Measurements from ENCODE around the gene SPIRE2. TPM values are rescaled to one million over a fixed set of nuclear protein-coding genes. Genes with fewer than 3 reads are reported as not detected.
A peak's percentile ranks its signal among the peaks of the same experiment; 100 is the strongest.

Gene SPIRE2
- total RNA-seq, 4 donors from 2014 or later, result 3.4 to 9.6 (median 4.3) TPM

GRCh38 chr16:89898201-89898967 is 70.1 kb downstream of the SPIRE2 start:
- H3K36me3 ChIP-seq, result peaks cover 38 to 90% (median 62%) of the 10 kb centered on the region in 3 donors
- no peak for DNase-seq
- intact Hi-C loops (cut with DNase I), result no loop called here

GRCh38 chr16:89899879-89900481 is 71.7 kb downstream of the SPIRE2 start:
- Histone ChIP-seq H3K27ac (no peak overlapping the region), H3K27me3 (no peaks in the 10 kb centered on the region), H3K4me3 (no peak overlapping the region), H3K4me1 (peaks cover 0 to 11% (median 0%) of the 10 kb centered on the region in 3 donors), H3K9me3 (no peaks in the 10 kb centered on the region), H3K36me3 (peaks cover 39 to 90% (median 65%) of the 10 kb centered on the region in 3 donors)
- DNase-seq, result no peak
- intact Hi-C loops (cut with DNase I), result no loop called here
- WGBS, 2 donors, result 90% methylated on average over 20 of the region's 20 CpGs
- TF ChIP-seq CTCF (IDR thresholded peaks at IDR 0.05) (no peak), POLR2A (IDR thresholded peaks at IDR 0.05) (no peak)

More at GRCh38 chr16:89898201-89898967, 70.1 kb downstream of the SPIRE2 start:
- H3K4me3 ChIP-seq, result no peak overlapping the region
- H3K4me1 ChIP-seq, result no peaks in the 10 kb centered on the region
- no peaks in the 10 kb centered on the region for H3K9me3 ChIP-seq
- peak overlapping the region in 3 of 4 donors; percentile 21 to 59 (median 28) for H3K27ac ChIP-seq
- H3K27me3 ChIP-seq, result no peaks in the 10 kb centered on the region
- TF ChIP-seq POLR2A (IDR thresholded peaks at IDR 0.05), result no peak
- TF ChIP-seq CTCF (IDR thresholded peaks at IDR 0.05), result no peak
- 65 to 82% methylated on average over 15 to 35 of the region's 36 CpGs for WGBS, 2 donors

- intact Hi-C loops (cut with DNase I), result no loop called here
- Histone ChIP-seq H3K36me3 (peaks cover 41 to 90% (median 61%) of the 10 kb centered on the region in 3 donors), H3K9me3 (no peaks in the 10 kb centered on the region), H3K4me3 (no peak overlapping the region), H3K4me1 (peaks cover 0 to 17% (median 3%) of the 10 kb centered on the region in 3 donors), H3K27me3 (no peaks in the 10 kb centered on the region), H3K27ac (no peak overlapping the region)
- TF ChIP-seq CTCF (IDR thresholded peaks at IDR 0.05), result no peak
- TF ChIP-seq POLR2A (IDR thresholded peaks at IDR 0.05), result no peak
- 90% methylated on average over 4 of the region's 17 CpGs; no CpG with 5 or more reads in 1 of the 2 donors for WGBS, 2 donors
- DNase-seq, result no peak
These were observed 72.6 kb downstream of the SPIRE2 start for GRCh38 chr16:89900885-89901284.

GRCh38 chr16:89902980-89903379 is 74.7 kb downstream of the SPIRE2 start:
- no peak overlapping the region for H3K4me3 ChIP-seq
- intact Hi-C loops (cut with DNase I), result no loop called here
- H3K36me3 ChIP-seq, result peaks cover 51 to 90% (median 63%) of the 10 kb centered on the region in 3 donors
- WGBS, 2 donors, result 96% methylated on average over 3 of the region's 11 CpGs; no CpG with 5 or more reads in 1 of the 2 donors
- H3K9me3 ChIP-seq, result no peaks in the 10 kb centered on the region
- no peak for TF ChIP-seq POLR2A (IDR thresholded peaks at IDR 0.05)
- TF ChIP-seq CTCF (IDR thresholded peaks at IDR 0.05), result no peak
- DNase-seq, result no peak
- peaks cover 0 to 17% (median 3%) of the 10 kb centered on the region in 3 donors for H3K4me1 ChIP-seq
- H3K27ac ChIP-seq, result no peak overlapping the region
- H3K27me3 ChIP-seq, result no peaks in the 10 kb centered on the region
